ENCODE results near the gene SMIM1. TPM values are rescaled to one million over a fixed set of nuclear protein-coding genes. Genes with fewer than 3 reads are reported as not detected.

The SMIM1 gene
- total RNA-seq, 8 experiments from 2014 or later = 0.87 to 5.2 (median 2.7) TPM

DNA sequence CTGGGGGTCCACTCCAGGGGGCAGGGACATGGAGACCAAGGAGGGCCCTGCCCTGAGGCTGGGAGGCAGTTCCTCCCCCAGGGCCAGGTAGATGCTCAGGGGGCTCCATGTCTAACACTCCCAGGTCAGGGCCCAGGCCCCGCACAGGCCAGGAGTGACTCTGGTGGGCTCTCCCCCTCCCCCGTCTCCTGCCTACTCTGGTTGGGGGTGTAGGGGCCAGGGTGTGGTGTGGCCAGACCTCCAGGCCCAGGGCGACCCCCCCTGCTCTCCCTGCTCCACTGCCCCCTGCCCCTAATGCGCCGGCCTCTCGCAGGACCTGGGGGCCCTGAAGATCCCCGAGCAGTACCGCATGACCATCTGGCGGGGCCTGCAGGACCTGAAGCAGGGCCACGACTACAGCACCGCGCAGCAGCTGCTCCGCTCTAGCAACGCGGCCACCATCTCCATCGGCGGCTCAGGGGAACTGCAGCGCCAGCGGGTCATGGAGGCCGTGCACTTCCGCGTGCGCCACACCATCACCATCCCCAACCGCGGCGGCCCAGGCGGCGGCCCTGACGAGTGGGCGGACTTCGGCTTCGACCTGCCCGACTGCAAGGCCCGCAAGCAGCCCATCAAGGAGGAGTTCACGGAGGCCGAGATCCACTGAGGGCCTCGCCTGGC, 40.0 kb upstream of the SMIM1 start:
- H3K27ac ChIP-seq = peak overlapping the region; percentile 43 to 62
- H3K4me1 ChIP-seq (replicated peaks in 1 of 2) = peaks cover 17 to 27% of the 10 kb centered on the region in 2 donors
- 0 to 74% (median 50%) methylated on average over 3 to 17 of the region's 37 CpGs; no CpG with 5 or more reads in 6 of the 10 experiments for WGBS, 10 experiments
- peak in 7 of 8 experiments; percentile 18 to 70 (median 62) for ATAC-seq (replicated peaks in 6 of 8)
- no peak overlapping the region for H3K4me3 ChIP-seq
- in situ Hi-C loops (cut with MboI; ENCODE audit: low pct_unique_long_range_greater_than_20kb in 2 of 9, low sequenced_read_pairs in 9 of 9, unreplicated experiment in 9 of 9) = no loop called here

DNA sequence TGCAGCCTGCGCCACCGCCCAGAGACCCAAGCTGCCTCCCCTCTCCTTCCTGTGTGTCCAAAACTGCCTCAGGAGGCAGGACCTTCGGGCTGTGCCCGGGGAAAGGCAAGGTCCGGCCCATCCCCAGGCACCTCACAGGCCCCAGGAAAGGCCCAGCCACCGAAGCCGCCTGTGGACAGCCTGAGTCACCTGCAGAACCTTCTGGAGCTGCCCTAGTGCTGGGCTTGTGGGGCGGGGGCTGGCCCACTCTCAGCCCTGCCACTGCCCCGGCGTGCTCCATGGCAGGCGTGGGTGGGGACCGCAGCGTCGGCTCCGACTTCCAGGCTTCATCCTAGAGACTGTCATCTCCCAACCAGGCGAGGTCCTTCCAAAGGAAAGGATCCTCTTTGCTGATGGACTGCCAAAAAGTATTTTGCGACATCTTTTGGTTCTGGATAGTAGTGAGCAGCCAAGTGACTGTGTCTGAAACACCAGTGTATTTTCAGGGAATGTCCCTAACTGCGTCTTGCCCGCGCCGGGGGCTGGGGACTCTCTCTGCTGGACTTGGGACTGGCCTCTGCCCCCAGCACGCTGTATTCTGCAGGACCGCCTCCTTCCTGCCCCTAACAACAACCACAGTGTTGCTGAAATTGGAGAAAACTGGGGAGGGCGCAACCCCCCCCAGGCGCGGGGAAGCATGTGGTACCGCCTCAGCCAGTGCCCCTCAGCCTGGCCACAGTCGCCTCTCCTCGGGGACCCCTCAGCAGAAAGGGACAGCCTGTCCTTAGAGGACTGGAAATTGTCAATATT, 39.3 kb upstream of the SMIM1 start:
- peak in 1 of 8 experiments; percentile 26 for ATAC-seq (replicated peaks in 6 of 8)
- Histone ChIP-seq H3K4me1 (replicated peaks in 1 of 2) (peaks cover 17 to 27% of the 10 kb centered on the region in 2 donors), H3K4me3 (no peak overlapping the region), H3K27ac (peak overlapping the region; percentile 43 to 62)
- WGBS, 10 experiments = 17 to 100% (median 89%) methylated on average over 1 to 23 of the region's 29 CpGs; no CpG with 5 or more reads in 2 of the 10 experiments
- in situ Hi-C loops (cut with MboI; ENCODE audit: low pct_unique_long_range_greater_than_20kb in 2 of 9, low sequenced_read_pairs in 9 of 9, unreplicated experiment in 9 of 9) = no loop called here

DNA sequence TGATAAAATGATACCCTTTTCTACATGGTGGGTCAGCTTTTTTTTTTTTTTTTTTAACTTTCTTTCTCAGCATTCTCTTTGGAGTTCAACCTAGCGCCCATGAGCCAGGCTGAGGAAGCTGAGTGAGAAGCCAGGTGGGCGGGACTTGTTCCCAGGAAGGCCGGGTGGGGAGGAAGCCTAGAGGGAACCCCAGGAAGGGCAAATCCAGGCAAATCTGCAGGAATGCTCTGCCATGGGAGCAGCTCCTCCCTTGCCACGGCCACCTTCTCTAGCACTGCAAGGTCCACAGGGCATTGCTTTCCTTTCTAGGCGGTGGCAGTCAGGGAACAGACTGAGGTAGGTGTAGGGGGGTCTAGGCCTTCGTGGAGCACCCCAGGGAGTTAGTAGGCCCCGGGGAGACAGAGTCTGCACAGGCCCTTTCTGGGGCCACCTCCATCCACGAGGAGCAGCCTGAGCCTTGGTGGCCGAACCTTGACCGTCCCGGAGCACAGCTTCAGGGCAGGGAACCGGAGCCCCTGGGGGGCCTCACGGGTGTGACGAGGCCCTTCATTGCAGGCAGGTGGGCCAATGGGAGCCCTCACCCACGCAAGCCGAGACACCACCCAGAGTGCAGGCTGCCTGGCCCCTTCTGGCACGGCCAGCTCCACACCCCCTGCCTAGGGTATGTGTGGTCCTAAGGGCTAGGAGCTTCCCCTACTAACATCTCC, 38.5 kb upstream of the SMIM1 start:
- ATAC-seq (replicated peaks in 6 of 8) = no peak
- Histone ChIP-seq H3K27ac (no peak overlapping the region), H3K4me1 (replicated peaks in 1 of 2) (peaks cover 17 to 27% of the 10 kb centered on the region in 2 donors), H3K4me3 (no peak overlapping the region)
- in situ Hi-C loops (cut with MboI; ENCODE audit: low pct_unique_long_range_greater_than_20kb in 2 of 9, low sequenced_read_pairs in 9 of 9, unreplicated experiment in 9 of 9) = no loop called here
- WGBS, 10 experiments = 61 to 86% (median 75%) methylated on average over 1 to 15 of the region's 17 CpGs; no CpG with 5 or more reads in 4 of the 10 experiments

DNA sequence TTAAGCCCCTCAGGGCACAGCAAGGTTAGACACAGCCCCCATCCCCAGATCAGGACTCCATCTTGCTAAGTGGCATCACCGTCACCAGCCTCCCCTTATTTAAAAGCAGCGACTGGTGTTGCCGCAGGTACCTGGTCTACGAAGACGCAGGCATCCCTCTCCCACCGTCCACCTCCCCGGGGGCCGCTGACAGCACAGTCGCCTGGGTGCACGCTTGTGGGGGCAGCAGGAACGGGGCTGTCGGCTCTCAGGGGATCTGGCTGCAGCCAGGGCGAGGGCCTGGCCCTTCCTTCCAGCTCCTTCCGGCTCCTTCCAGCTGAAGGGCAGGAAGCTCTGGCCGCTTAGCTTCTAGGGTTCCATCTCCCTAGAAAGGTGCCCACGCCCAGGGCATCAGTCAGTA, 37.9 kb upstream of the SMIM1 start:
- WGBS, 10 experiments = 87 to 96% (median 92%) methylated on average over 4 to 12 of the region's 16 CpGs; no CpG with 5 or more reads in 6 of the 10 experiments
- in situ Hi-C loops (cut with MboI; ENCODE audit: low pct_unique_long_range_greater_than_20kb in 2 of 9, low sequenced_read_pairs in 9 of 9, unreplicated experiment in 9 of 9) = no loop called here
- H3K4me3 ChIP-seq = no peak overlapping the region
- ATAC-seq (replicated peaks in 6 of 8) = no peak
- peaks cover 17 to 27% of the 10 kb centered on the region in 2 donors for H3K4me1 ChIP-seq (replicated peaks in 1 of 2)
- H3K27ac ChIP-seq = no peak overlapping the region

DNA sequence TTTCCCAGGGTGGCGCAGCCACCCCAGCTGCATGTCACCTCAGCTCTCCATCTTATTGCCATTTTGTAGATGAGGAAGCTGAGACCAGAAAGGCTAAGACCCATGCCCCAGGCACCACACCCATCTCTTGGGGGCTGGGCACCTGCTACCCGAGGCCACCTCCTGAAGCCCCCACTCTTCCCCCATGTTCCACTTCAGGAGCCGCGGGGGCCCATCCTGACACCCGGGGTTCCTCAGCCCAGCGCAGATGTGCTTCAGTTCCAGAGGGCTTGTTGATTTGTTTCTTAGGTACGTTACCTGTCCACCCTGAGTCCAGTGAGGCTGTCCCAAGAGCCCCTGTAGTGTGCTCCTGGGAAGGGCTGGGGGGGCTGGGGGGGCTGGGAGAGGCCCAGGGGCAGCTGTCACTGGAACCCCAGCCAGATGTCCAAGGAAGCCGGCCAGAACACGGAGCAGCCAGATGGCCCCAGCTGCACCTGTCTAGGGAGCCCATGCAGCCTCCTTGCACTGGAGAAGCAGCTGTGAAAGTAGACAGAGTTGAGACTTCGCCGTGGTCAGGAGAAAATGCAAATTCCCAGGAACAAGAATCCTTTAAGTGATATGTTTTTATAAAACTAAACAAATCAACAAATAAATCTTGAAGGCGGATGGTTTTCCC, 37.4 kb upstream of the SMIM1 start:
- 39 to 100% (median 96%) methylated on average over 2 to 7 of the region's 12 CpGs; no CpG with 5 or more reads in 4 of the 10 experiments for WGBS, 10 experiments
- in situ Hi-C loops (cut with MboI; ENCODE audit: low pct_unique_long_range_greater_than_20kb in 2 of 9, low sequenced_read_pairs in 9 of 9, unreplicated experiment in 9 of 9) = no loop called here
- Histone ChIP-seq H3K27ac (no peak overlapping the region), H3K4me3 (no peak overlapping the region), H3K4me1 (replicated peaks in 1 of 2) (peaks cover 17 to 27% of the 10 kb centered on the region in 2 donors)
- ATAC-seq (replicated peaks in 6 of 8) = no peak

DNA sequence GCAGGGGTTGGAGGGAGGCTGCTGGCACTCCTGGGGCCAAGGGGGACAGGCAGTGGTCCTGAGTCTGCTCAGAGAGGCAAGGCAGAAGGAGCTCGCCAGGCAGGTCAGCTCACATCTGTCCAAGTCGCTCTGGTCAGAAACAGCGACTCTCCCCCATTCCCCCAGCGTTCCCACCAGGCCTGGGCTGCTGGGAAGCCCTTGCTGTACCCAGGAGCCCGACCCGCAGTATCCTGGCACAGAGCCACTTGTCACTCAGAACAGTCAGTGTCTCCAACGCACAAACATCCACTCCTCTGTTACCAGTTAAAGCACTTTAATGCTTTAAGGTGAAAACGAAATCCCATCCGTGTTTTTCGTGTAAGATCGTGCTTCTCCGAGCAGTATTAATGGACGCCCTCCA, 36.9 kb upstream of the SMIM1 start:
- WGBS, 10 experiments = 70 to 100% (median 87%) methylated on average over 1 to 13 of the region's 13 CpGs; no CpG with 5 or more reads in 1 of the 10 experiments

DNA sequence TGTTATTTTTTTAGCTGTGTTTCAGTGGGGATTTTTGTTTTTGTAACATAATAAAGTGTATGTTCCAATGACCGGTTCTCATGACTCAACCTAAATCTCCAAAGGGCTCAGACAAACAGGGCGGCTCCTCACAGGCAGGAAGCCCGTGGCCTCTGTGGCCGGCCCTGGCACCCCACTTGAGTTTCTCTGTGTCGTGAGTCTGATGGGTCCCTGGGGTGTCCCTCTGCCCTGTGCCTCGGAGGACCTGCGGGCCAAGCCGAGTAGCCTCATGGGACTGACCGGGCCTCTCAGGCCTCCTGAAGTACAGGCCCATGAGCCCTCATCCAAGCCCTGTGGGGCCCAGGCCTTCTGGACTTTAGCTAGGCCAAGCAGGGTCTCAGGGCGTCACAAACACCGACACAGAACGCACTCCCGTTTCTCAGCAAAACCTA, 36.4 kb upstream of the SMIM1 start:
- no peak for ATAC-seq (replicated peaks in 6 of 8)
- no peak overlapping the region for H3K4me3 ChIP-seq
- 20 to 98% (median 91%) methylated on average over 1 to 11 of the region's 13 CpGs; no CpG with 5 or more reads in 5 of the 10 experiments for WGBS, 10 experiments
- H3K27ac ChIP-seq = no peak overlapping the region
- in situ Hi-C loops (cut with MboI; ENCODE audit: low pct_unique_long_range_greater_than_20kb in 2 of 9, low sequenced_read_pairs in 9 of 9, unreplicated experiment in 9 of 9) = no loop called here
- H3K4me1 ChIP-seq (replicated peaks in 1 of 2) = peaks cover 17 to 26% of the 10 kb centered on the region in 2 donors

More for the DNA sequence above, 36.9 kb upstream of the SMIM1 start:
- in situ Hi-C loops (cut with MboI; ENCODE audit: low pct_unique_long_range_greater_than_20kb in 2 of 9, low sequenced_read_pairs in 9 of 9, unreplicated experiment in 9 of 9) = no loop called here
- Histone ChIP-seq H3K4me1 (replicated peaks in 1 of 2) (peaks cover 17 to 27% of the 10 kb centered on the region in 2 donors), H3K27ac (no peak overlapping the region), H3K4me3 (no peak overlapping the region)
- no peak for ATAC-seq (replicated peaks in 6 of 8)

DNA sequence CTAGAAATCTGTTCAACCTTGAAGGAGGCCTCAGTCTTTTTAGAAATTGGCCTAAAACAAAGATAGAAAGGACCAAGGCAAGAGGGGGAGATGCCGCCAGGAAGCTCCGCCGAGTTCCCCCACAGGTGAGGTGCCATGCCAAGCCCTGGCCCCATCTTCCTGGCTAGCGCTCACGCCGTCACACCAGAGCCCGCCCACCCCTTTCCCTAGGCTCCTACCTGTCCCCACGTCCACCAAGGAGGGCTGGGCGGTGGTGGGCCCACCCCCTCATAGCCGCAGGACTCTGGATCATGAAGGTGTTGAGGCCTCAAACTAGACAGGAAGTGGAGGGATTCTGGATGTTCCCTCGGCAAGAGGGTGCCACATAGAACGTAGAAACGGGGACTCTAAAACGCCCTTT, 35.8 kb upstream of the SMIM1 start:
- no peak for ATAC-seq (replicated peaks in 6 of 8)
- H3K27ac ChIP-seq = no peak overlapping the region
- peaks cover 13 to 20% of the 10 kb centered on the region in 2 donors for H3K4me1 ChIP-seq (replicated peaks in 1 of 2)
- WGBS, 10 experiments = 87 to 100% (median 93%) methylated on average over 1 to 9 of the region's 14 CpGs; no CpG with 5 or more reads in 2 of the 10 experiments
- H3K4me3 ChIP-seq = no peak overlapping the region
- in situ Hi-C loops (cut with MboI; ENCODE audit: low pct_unique_long_range_greater_than_20kb in 2 of 9, low sequenced_read_pairs in 9 of 9, unreplicated experiment in 9 of 9) = no loop called here

DNA sequence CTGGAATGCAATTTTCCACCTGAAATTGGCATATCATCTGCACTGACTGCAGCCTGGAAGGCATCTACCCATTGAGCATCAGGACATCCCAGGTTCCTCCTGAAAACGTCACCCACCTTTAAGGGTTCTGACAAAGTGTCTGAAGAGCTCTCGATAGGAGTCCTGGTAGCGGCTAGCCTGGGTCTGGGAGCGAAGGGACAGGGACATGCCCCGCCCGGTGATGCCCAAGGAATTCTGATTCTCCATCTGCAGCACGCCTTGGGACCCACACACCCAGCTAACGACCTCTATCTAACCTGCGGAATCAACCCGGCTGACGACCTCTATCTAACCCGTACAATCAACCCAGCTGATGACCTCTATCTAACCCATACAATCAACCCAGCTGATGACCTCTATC, 33.6 kb upstream of the SMIM1 start:
- H3K4me1 ChIP-seq (replicated peaks in 1 of 2) = no peaks in the 10 kb centered on the region
- H3K4me3 ChIP-seq = no peak overlapping the region
- no peak overlapping the region for H3K27ac ChIP-seq
- 80 to 100% (median 100%) methylated on average over 1 to 5 of the region's 12 CpGs; no CpG with 5 or more reads in 5 of the 10 experiments for WGBS, 10 experiments
- ATAC-seq (replicated peaks in 6 of 8) = no peak
- in situ Hi-C loops (cut with MboI; ENCODE audit: low pct_unique_long_range_greater_than_20kb in 2 of 9, low sequenced_read_pairs in 9 of 9, unreplicated experiment in 9 of 9) = no loop called here

DNA sequence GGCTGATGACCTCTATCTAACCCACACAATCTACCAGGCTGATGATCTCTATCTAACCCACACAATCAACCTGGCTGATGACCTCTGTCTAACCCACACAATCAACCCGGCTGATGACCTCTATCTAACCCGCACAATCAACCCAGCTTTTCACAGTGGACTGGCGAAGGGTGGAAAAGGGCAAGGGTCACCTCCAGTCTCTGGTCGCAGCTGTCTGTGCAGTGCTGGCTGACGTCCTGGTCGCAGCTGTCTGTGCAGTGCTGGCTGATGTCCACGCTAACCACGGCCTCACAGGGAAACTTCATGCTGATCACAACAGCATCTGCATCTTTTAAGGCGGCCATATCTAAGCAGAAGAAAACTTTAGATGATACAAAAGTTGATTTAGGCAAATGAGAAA, 32.5 kb upstream of the SMIM1 start:
- H3K27ac ChIP-seq = no peak overlapping the region
- ATAC-seq (replicated peaks in 6 of 8) = no peak
- in situ Hi-C loops (cut with MboI; ENCODE audit: low pct_unique_long_range_greater_than_20kb in 2 of 9, low sequenced_read_pairs in 9 of 9, unreplicated experiment in 9 of 9) = no loop called here

DNA sequence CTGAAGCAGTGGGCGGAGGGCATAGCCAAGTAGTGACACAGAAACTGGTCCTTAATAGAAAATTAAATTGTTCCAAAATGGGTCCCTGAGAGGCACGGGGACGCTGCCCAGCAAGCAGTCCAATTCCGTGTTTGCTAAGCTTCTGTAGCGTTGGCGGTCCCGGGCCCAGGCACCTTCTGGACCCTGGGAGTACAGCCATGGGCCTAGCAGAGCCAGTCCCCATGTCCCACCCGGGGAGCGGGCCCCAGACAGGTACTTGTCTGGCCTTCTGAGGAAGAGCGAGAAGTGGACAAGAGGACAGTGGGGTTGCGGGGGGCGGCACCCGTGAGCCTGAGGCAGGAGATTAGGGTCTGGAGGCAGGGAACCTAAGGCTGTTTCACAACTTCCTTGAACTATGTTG, 31.8 kb upstream of the SMIM1 start:
- ATAC-seq (replicated peaks in 6 of 8) = no peak
- WGBS, 10 experiments = 97 to 100% (median 100%) methylated on average over 1 to 11 of the region's 13 CpGs; no CpG with 5 or more reads in 2 of the 10 experiments
- no peak overlapping the region for H3K4me3 ChIP-seq
- in situ Hi-C loops (cut with MboI; ENCODE audit: low pct_unique_long_range_greater_than_20kb in 2 of 9, low sequenced_read_pairs in 9 of 9, unreplicated experiment in 9 of 9) = no loop called here
- H3K27ac ChIP-seq = no peak overlapping the region
- peaks cover 10 to 14% of the 10 kb centered on the region in 2 donors for H3K4me1 ChIP-seq (replicated peaks in 1 of 2)

More for the DNA sequence above, 32.5 kb upstream of the SMIM1 start:
- no peak overlapping the region for H3K4me3 ChIP-seq
- WGBS, 10 experiments = 60 to 100% (median 96%) methylated on average over 1 to 6 of the region's 9 CpGs; no CpG with 5 or more reads in 2 of the 10 experiments
- H3K4me1 ChIP-seq (replicated peaks in 1 of 2) = peaks cover 3 to 7% of the 10 kb centered on the region in 2 donors

DNA sequence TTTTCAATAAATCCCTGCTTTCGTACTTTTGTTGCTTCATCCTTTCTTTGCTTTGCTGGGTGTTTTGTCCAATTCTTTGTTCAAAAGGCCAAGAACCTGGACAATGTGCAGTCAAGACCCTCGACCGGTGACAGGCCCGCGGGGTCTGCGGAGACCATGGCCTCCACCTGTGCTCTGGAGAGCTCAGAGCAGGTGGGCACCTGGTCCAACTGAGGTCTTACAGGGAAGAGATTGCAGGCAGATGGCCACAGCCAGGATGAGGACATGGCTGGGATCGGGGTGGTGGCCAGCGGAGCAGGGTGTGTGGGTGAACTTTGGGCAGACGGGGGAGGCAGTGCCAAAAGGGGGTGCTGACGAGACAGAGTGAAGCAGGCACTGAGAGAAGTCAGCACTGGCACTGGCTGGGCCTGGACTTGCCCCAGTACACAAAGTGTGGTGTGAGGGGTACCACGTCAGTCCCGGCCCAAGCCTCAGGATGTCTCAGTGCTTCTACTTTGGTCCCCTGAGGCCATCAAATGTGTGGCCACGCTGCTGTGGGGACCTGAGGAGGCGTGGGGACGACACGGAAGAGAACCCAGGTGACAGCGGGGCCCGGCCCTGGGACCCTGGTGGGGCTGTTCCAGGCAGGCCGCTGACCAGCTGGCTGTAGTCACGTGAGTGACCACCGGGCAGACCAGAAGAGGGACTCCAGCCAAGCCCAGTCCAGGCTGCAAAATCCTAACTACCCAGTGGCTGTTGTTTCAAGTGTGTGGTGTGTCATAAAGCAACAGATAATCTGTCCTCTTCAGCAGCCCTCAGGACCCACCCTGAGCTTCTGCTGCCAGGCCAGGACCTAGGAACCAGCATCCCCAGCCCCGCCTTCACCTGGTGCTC, 30.7 kb upstream of the SMIM1 start:
- in situ Hi-C loops (cut with MboI; ENCODE audit: low pct_unique_long_range_greater_than_20kb in 2 of 9, low sequenced_read_pairs in 9 of 9, unreplicated experiment in 9 of 9) = no loop called here
- WGBS, 10 experiments = 93 to 100% (median 97%) methylated on average over 1 to 10 of the region's 22 CpGs; no CpG with 5 or more reads in 5 of the 10 experiments
- no peak for ATAC-seq (replicated peaks in 6 of 8)

More for the DNA sequence above, 30.7 kb upstream of the SMIM1 start:
- Histone ChIP-seq H3K4me3 (no peak overlapping the region), H3K4me1 (replicated peaks in 1 of 2) (peaks cover 17 to 20% of the 10 kb centered on the region in 2 donors), H3K27ac (no peak overlapping the region)

Measured in motor neuron (in vitro differentiated cells).